Measurements from ENCODE around the gene RAB3C.

Gene RAB3C

GRCh38 chr5:58778888-58779287 is 196.0 kb downstream of the RAB3C start:
- no peak for DNase-seq

DNA sequence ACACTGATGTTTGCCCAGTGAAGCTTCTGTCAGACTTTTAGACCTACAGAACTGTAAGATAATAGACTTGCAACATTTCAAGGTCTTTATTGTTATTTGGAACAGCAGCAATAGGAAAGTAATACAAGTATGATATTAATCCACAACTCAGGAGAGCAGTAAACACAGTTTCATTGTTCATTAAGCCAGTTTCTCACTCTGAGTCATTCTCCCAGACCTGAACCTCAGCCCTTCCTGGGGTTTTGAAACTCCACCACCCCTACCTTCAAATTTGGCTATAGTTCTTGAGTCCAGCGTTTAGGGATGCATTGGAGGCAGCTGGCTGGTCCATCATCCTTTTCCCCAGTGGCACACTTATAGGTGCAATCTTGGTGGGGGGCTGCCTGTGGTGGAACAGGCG is 203.2 kb downstream of the RAB3C start:
- DNase-seq: no peak

DNA sequence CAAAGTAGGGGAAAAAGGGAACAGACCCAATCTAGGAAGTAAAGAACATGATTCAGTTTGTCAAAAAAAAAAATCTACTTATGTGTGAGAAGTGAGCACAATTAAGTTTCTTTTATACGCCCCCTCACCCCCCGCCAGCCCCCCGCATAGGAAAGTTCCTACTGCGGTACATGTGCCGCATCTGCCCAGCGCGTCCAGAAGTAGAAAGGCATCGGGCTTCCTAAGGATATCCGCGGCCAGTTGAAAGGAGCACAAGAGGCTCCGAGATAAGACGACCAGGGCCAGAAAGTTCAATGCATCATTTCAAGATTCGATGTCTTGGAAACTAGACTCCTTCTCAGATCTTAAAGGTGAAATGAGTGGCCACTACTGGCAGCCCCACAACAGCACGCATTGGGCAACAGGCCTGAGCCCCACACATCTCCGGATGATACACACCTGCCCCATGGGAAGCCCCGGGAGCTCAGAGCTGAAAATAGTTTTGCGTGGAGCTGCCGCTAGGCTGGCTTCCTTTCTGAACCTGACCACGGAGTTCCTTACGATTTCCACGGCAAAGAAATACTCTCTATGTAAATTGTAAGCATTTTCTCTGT is 203.9 kb downstream of the RAB3C start:
- no peak for DNase-seq

- no peak for DNase-seq
Observed at GRCh38 chr5:58787987-58788386, 205.1 kb downstream of the RAB3C start.

DNA sequence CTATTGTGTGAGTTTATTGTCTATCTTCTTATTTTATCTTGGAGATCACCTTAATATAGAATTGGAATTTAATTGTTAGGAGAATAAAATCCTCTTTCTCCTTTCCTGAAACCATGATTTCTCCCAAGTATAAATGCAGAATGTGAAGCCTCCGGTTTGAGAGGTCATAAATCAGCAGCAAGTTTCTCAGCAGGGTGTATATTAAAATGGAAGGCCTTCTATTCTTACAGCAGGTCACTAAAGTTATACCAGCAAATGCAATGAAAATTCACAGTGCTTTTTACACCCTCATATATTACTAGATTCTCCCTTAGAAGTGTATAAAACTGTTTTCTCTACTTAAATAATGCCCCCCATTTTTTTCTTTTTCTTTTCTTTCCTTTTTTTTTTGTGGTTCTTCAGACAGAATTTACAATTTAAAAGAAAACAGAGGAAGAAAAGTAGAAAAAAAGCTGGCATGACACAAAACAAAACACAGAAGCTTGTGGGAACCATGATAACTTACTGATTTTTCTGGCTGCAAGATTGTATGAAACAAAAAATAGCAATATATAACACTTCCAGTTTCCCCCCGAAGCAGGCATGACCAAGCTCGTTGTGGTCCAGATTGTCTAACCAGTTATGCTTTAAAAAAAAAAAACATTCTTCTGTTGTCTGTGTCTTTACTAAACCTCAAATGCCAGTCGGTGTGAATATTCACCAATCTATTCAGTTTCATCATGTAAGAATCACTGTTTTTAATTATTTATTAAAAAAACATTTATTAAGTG is 211.2 kb downstream of the RAB3C start:
- DNase-seq: no peak

- DNase-seq: no peak
Observed at GRCh38 chr5:58794875-58795274, 212.0 kb downstream of the RAB3C start.

GRCh38 chr5:58795327-58795726 is 212.5 kb downstream of the RAB3C start:
- DNase-seq: no peak

- no peak for DNase-seq
Observed at GRCh38 chr5:58797021-58797420, 214.1 kb downstream of the RAB3C start.

DNA sequence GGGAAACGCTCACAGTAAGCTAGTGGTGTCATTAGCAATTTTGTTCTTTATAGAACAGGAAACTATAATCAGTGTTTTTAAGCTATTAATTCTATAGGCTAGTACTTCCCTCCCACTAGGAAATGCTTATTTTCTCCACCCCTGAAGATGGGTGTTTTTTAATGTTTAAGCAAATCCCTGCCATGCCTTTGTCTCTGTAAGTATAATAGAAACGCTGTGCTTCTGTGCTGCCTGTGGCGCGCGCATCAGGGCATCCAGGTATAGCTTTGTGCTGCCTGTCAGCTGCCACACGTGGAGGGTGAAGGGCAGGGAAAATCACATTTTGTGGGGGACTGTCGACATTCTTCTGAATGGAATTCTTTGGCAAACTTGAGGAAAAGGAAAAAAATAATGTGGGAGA is 217.5 kb downstream of the RAB3C start:
- no peak for DNase-seq

GRCh38 chr5:58800861-58801540 is 218.1 kb downstream of the RAB3C start:
- DNase-seq: no peak

GRCh38 chr5:58803056-58803455 is 220.2 kb downstream of the RAB3C start:
- DNase-seq: no peak

DNA sequence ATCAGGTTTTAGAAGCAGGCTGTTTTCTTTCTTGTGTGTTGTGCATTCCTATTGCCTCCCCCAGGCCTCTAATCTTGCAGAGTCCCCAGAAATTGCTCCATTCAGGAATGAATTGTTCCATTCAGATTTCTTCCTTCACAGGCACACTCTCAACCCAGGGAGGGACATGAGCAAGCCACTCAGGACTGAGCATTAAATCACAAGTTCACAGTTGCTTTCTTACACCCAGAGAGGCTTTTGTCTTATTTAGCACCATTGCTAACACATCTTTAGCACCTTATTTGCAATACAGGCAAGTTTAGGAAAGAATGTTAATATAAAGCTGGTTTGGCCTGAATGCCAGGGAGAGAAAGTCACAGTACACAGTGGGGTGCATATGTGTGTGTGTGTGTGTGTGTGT is 221.4 kb downstream of the RAB3C start:
- DNase-seq: no peak

DNA sequence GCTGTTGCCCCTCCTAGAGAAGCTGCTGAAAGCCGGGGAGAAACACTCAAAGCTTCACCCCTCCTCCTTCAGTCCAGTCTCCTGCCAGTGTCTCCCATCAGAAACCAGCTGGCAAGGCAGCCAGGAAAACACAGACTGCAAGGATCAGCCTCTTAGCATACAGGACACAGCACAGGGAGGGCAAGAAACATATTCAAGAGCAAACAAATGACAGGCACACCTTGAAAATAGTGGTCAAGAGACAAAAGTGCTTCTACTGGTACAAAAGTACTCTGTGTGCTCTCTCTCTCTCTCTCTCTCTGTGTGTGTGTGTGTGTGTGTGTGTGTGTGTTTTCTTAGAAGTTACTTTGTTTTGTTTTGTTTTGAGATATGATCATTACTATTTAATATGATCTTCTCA is 227.2 kb downstream of the RAB3C start:
- DNase-seq: no peak

GRCh38 chr5:58813855-58814254 is 231.0 kb downstream of the RAB3C start:
- DNase-seq: no peak

GRCh38 chr5:58816181-58816731 is 233.4 kb downstream of the RAB3C start:
- DNase-seq: no peak

- DNase-seq: no peak
Observed at GRCh38 chr5:58818465-58818864, 235.6 kb downstream of the RAB3C start.

DNA sequence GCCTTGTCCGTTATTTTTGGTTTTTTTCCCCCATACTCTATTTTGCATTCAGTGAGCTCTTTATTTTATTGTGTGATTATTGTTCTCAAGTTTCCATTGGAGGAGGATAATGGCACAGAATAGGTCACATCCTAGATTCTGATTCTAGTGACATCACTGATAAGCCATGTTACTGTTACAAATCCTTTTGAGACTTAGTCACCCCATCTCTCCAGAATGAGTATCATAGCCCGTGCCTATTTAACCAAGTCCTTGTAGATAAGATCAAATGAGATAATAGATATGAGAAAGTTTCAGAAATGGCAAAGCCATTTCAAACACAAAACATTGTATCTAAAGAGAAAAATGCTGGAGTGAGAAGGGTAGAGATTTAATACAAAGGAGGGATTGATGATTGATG is 242.6 kb downstream of the RAB3C start:
- no peak for DNase-seq

- DNase-seq: no peak
Observed at GRCh38 chr5:58825899-58826298, 243.0 kb downstream of the RAB3C start.

GRCh38 chr5:58827463-58827862 is 244.6 kb downstream of the RAB3C start:
- DNase-seq: no peak

- DNase-seq: no peak
Observed at GRCh38 chr5:58828258-58828657, 245.4 kb downstream of the RAB3C start.

DNA sequence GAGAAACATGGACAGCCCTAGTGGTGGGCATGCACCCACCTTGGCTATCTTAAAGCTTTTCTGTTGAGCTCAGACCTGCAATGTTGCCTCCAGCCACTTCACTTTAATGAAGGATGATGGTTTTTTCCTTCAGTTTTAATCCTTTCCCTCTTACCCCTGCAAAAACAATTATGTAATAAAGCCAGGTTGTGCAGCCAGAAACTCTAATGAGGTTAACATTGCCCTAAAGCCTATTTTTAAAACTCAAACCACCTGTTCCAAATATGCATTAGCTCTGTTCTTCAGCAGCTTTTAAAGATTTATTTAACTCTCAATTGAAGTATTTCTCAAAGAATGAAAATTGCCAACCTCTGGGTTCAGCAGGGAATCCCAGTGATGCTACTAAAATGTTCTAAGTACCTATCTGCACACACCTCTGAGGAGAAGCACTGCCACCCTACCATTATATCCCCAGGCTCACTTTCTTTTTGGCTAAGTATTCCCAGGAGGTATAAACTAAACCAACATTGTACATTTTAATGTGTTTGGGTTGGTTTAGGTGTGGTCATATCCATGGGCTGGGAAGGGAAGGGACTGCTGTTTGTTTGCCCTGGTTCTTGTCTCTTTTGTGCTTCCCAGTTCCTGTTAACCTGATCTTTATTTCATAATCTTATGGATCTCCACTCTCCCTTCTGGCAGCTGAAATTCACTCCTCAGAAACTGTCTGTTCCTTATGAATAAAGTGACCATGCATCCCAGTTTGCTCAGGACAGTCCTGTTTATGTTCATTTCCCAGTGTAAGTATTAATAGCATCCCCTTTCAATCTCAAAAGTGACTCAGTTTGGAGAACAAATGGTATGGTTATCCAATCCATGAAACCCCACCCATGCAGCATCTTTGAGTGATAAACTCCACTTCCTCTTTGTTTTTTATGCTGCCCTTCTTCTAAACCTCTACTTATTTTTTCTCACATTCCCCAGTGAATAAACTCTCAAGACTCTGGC is 251.7 kb downstream of the RAB3C start:
- DNase-seq: no peak

DNA sequence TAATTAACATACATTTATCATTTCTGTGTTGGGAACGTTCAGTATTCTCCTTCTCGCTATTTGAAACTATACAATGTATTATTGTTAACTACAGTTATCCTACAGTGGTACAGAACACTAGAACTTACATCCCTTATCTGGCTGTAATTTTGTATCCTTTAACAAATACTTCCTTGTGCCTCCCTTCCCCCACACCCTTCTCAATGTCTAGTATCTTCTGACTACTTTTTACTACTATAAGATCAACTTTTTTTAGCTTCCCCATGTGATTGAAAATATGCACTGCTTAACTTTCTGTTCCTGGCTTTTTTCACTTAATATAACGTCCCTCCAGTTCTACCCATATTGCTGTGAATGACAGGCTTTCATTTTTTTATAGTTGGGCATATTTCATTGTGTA is 253.5 kb downstream of the RAB3C start:
- no peak for DNase-seq

DNA sequence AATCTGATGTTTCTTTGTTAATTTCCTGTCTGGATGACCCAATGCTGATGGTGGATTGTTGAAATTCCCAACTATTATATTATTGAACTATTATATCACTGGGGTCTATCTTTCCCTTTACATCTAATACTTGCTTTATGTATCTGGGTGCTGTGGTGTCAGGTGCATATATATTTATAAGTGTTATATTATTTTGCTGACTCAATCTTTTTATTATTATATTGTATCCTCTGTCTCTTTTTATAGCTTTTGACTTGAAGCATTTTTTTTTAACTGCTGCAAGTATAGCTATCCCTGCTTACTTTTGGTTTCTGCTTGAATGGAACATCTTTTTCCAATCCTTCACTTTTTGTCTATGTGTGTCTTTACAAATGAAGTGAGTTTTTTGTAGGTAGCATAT is 255.9 kb downstream of the RAB3C start:
- DNase-seq: no peak

Data from NCI-H510A (cell line).